IMR-90 (cell line): ENCODE results near the gene RER1. TPM values are rescaled to one million over a fixed set of nuclear protein-coding genes. Genes with fewer than 3 reads are reported as not detected.

Experiments used
- ATAC-seq: fragments of 200-7000 bp; cut with Tn5 transposase; 2 replicates; pipeline ENCODE4 v1.9.1; 2020; ENCODE audit warnings: low read depth, mild to moderate bottlenecking, moderate library complexity
- BruUV-seq: library from RNA; stranded (reverse); fragments of 400-500 nt; replicated peaks from 2 replicates; lab custom pipeline; 2021; lab: Mats Ljungman, UMichigan
- CTCF ChIA-PET: fragments of 300-600 bp; formaldehyde crosslinking; extraction: SDS; loops from one replicate; lab custom pipeline; 2021; ENCODE audit warnings: antibody characterized with exemption; lab: Yijun Ruan, JAX
- POLR2A ChIA-PET: fragments of 300-600 bp; sonication (Branson Sonifier 250); formaldehyde crosslinking; loops from one replicate; lab custom pipeline; 2022; ENCODE audit warnings: antibody characterized with exemption; ENCODE audit not compliant: unreplicated experiment; lab: Charles Lee
- DNase-seq: peaks from one replicate; pipeline ENCODE4 v3.0.0; 2013
- H2AFZ ChIP-seq: replicated peaks from 2 replicates; pipeline ENCODE3; 2013; ENCODE audit warnings: low read length, mild to moderate bottlenecking; ENCODE audit not compliant: poor library complexity
- H2AK5ac ChIP-seq: 2 replicates; pipeline ENCODE4 v1.6.1; 2013; ENCODE audit warnings: low read depth, low read length, inconsistent platforms
- H2AK9ac ChIP-seq: replicated peaks from 2 replicates; pipeline ENCODE3; 2013; ENCODE audit warnings: mild to moderate bottlenecking, low read depth, low read length, moderate library complexity; ENCODE audit not compliant: poor library complexity
- H2BK120ac ChIP-seq: 2 replicates; pipeline ENCODE4 v1.6.1; 2013; ENCODE audit warnings: low read depth, low read length, inconsistent platforms
- H2BK15ac ChIP-seq: 3 replicates; pipeline ENCODE4 v1.6.1; 2013; ENCODE audit warnings: low read depth, low read length, inconsistent platforms
- H2BK20ac ChIP-seq: 2 replicates; pipeline ENCODE4 v1.6.1; 2013; ENCODE audit warnings: low read depth, mild to moderate bottlenecking, inconsistent platforms, low read length, moderate library complexity
- H2BK5ac ChIP-seq: 2 replicates; pipeline ENCODE4 v1.6.1; 2013; ENCODE audit warnings: mild to moderate bottlenecking, low read depth, low read length, inconsistent platforms; ENCODE audit not compliant: poor library complexity, severe bottlenecking
- H3K14ac ChIP-seq: replicated peaks from 2 replicates; pipeline ENCODE4 v1.6.1; 2013; ENCODE audit warnings: low read depth, low read length, inconsistent platforms
- H3K18ac ChIP-seq: 2 replicates; pipeline ENCODE4 v1.6.1; 2013; ENCODE audit warnings: low read depth, low read length, control low read depth
- H3K23ac ChIP-seq: 2 replicates; pipeline ENCODE4 v1.6.1; 2013; ENCODE audit warnings: low read depth, low read length, inconsistent platforms
- H3K27ac ChIP-seq: 2 replicates; pipeline ENCODE4 v1.5.1; 2013; ENCODE audit warnings: mild to moderate bottlenecking, control low read depth, low read length; ENCODE audit not compliant: insufficient read depth
- H3K27me3 ChIP-seq: 2 replicates; pipeline ENCODE4 v1.6.1; 2013; ENCODE audit warnings: low read length; ENCODE audit not compliant: control insufficient read depth, insufficient read depth
- H3K36me3 ChIP-seq: 2 replicates; pipeline ENCODE4 v1.6.1; 2013; ENCODE audit warnings: low read length, mixed read lengths; ENCODE audit not compliant: control insufficient read depth, insufficient read depth
- H3K4ac ChIP-seq: 2 replicates; pipeline ENCODE4 v1.6.1; 2013; ENCODE audit warnings: low read depth, low read length, inconsistent platforms
- H3K4me1 ChIP-seq: 2 replicates; pipeline ENCODE4 v1.6.1; 2013; ENCODE audit warnings: low read length, mixed read lengths; ENCODE audit not compliant: control insufficient read depth, insufficient read depth
- H3K4me2 ChIP-seq: 2 replicates; pipeline ENCODE4 v1.6.1; 2013; ENCODE audit warnings: low read depth, mild to moderate bottlenecking, control low read depth, low read length, moderate library complexity
- H3K4me3 ChIP-seq: 2 replicates; pipeline ENCODE4 v1.5.1; 2013; ENCODE audit warnings: low read depth, mild to moderate bottlenecking, control low read depth, low read length, moderate library complexity; ENCODE audit not compliant: insufficient read depth
- H3K56ac ChIP-seq: 2 replicates; pipeline ENCODE4 v1.6.1; 2013; ENCODE audit warnings: low read length, inconsistent platforms; ENCODE audit not compliant: insufficient read depth; ENCODE audit errors: extremely low read depth
- H3K79me1 ChIP-seq, 2 experiments: 2 replicates each; pipeline ENCODE4 v1.6.1; 2013; ENCODE audit warnings: low read length in 2 of 2, inconsistent platforms in 1 of 2, low read depth in 1 of 2
- H3K9ac ChIP-seq: 2 replicates; pipeline ENCODE4 v1.6.1; 2013; ENCODE audit warnings: low read depth, low read length, control low read depth
- H3K9me1 ChIP-seq: 2 replicates; pipeline ENCODE4 v1.6.1; 2013; ENCODE audit warnings: low read length, inconsistent platforms; ENCODE audit not compliant: insufficient read depth
- H3K9me3 ChIP-seq: 2 replicates; pipeline ENCODE4 v1.6.1; 2013; ENCODE audit warnings: low read length; ENCODE audit not compliant: control insufficient read depth, insufficient read depth
- H4K20me1 ChIP-seq: 2 replicates; pipeline ENCODE4 v1.6.1; 2013; ENCODE audit warnings: low read length, inconsistent platforms; ENCODE audit not compliant: insufficient read depth
- H4K5ac ChIP-seq: 2 replicates; pipeline ENCODE4 v1.6.1; 2013; ENCODE audit warnings: mild to moderate bottlenecking, low read depth, low read length, control low read depth
- H4K8ac ChIP-seq, 2 experiments: 2 replicates each; pipeline ENCODE4 v1.6.1; 2013; ENCODE audit warnings: low read depth in 2 of 2, low read length in 2 of 2, control low read depth in 1 of 2, inconsistent platforms in 1 of 2
- H4K91ac ChIP-seq: 2 replicates; pipeline ENCODE4 v1.6.1; 2013; ENCODE audit warnings: low read depth, low read length, inconsistent platforms; ENCODE audit not compliant: insufficient read depth
- CEBPB ChIP-seq: IDR thresholded peaks from 2 replicates; pipeline ENCODE4 v1.6.1; 2012; ENCODE audit warnings: low read depth, low read length, improper control_type of control experiment
- CHD1 ChIP-seq: IDR thresholded peaks from 2 replicates; pipeline ENCODE4 v1.6.1; 2012; ENCODE audit warnings: low read depth, low read length, improper control_type of control experiment
- FOS ChIP-seq: fragments of 150-350 bp; IDR thresholded peaks from 2 replicates; pipeline ENCODE4 v1.6.1; 2016; ENCODE audit warnings: low read depth, low read length
- MAZ ChIP-seq: IDR thresholded peaks from 2 replicates; pipeline ENCODE4 v1.6.1; 2012; ENCODE audit warnings: low read depth, mild to moderate bottlenecking, low read length, improper control_type of control experiment, moderate library complexity, borderline replicate concordance
- NFE2L2 ChIP-seq: fragments of 150-350 bp; IDR thresholded peaks from 2 replicates; pipeline ENCODE4 v1.6.1; 2016; ENCODE audit warnings: low read depth, mild to moderate bottlenecking, low read length
- POLR2A ChIP-seq: IDR thresholded peaks from 2 replicates; pipeline ENCODE4 v1.6.1; 2012; ENCODE audit warnings: mild to moderate bottlenecking, low read depth, low read length
- RFX5 ChIP-seq: IDR thresholded peaks from 2 replicates; pipeline ENCODE4 v1.8.0; 2012; ENCODE audit warnings: low read depth, mild to moderate bottlenecking, low read length, moderate library complexity
- USF2 ChIP-seq: fragments of 150-350 bp; IDR thresholded peaks from 2 replicates; pipeline ENCODE4 v1.6.1; 2017; ENCODE audit warnings: mild to moderate bottlenecking, antibody characterized with exemption, low read length, low read depth
- WGBS, 2 experiments: methylation state at CpG; one replicate each; pipeline versions ENCODE4 v1.1.5 to v1.1.7; 2013; ENCODE audit warnings: missing lambda C conversion rate in 2 of 2; ENCODE audit not compliant: insufficient read length in 1 of 2; ENCODE audit errors: extremely low coverage in 2 of 2; 5-methylcytosine and 5-hydroxymethylcytosine counted together
- dilution Hi-C: fragments of 300-500 bp; cut with HindIII; formaldehyde crosslinking; loops from one replicate; pipeline ENCODE4 v1.14.3; 2018; ENCODE audit warnings: low sequenced_read_pairs; ENCODE audit not compliant: unreplicated experiment
- in situ Hi-C: fragments of 300-500 bp; cut with MboI; formaldehyde crosslinking; loops from 3 replicates; pipeline ENCODE4 v1.14.3; 2019; ENCODE audit warnings: low sequenced_read_pairs, inconsistent platforms, mixed read lengths
- intact Hi-C: fragments of 100-400 bp; cut with micrococcal nuclease; formaldehyde crosslinking; loops from 2 replicates; pipeline ENCODE4 v1.10.0; 2022
- polyA plus RNA-seq, 3 experiments: library from polyadenylated mRNA; depleted of rRNA; stranded (reverse); fragments of >200 nt; gene quantifications; 2 replicates each; pipeline ENCODE4 v1.2.3, GENCODE V29; 2012; ENCODE audit warnings: low replicate concordance in 1 of 3
- total RNA-seq: library from RNA; depleted of rRNA; stranded (reverse); fragments of >200 nt; gene quantifications from 2 replicates; pipeline ENCODE4 v1.2.3, GENCODE V29; 2012

RER1 gene
- total and polyA plus RNA-seq, 2 of the 4 experiments (the other 2 are of a cell fraction) = 47.1 to 240 TPM

DNA sequence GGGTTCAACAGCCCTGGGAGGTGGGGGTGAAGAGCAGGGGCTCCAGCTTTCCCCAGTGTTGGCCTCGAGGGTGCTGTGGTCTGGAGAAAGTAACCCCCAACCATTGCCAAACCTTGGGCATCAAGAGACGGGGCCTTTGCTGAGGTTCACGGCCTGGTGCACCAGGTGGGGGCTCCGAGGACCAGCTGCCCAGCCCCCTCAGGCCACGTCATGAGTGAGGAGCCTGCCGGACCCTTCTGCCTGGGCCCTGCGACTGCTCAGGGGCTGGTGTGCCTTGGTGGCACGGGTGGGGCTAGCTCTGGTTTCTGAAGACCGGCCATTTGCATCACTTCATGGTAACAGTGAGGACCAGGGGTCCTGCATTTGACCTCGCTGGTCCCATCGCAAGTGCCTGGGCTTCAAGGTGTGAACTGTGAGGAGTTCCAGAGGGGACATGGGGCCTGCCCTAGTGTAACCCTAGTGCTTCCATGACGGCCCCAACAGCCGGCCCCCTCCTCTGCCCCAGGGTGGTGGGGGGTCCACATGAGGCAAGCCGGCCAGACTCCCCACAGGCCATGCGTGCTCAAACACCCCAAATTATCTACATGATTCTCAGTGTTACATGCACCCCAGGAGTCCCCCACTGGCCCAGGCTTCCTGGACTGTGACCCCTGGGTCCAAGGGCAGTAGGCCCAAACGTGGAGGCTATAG lies 13.7 kb upstream of the RER1 start:
- Histone ChIP-seq H2AFZ (no peak overlapping the region), H4K8ac (no peak overlapping the region), H3K56ac (no peak overlapping the region), H2BK5ac (no peak overlapping the region), H3K4me3 (no peak overlapping the region), H4K91ac (no peak overlapping the region), H3K27me3 (no peaks in the 10 kb centered on the region), H2BK120ac (no peak overlapping the region), H2BK20ac (no peak overlapping the region), H3K27ac (no peak overlapping the region), H3K4me1 (no peaks in the 10 kb centered on the region), H2AK5ac (no peak overlapping the region), H3K14ac (no peak overlapping the region), H4K20me1 (no peaks in the 10 kb centered on the region; the same call in 1 of the 2 replicates), H2BK15ac (no peak overlapping the region), H3K9me1 (no peaks in the 10 kb centered on the region), H2AK9ac (peak overlapping the region; percentile 50), H3K36me3 (no peaks in the 10 kb centered on the region), H3K23ac (no peak overlapping the region), H3K9ac (no peak overlapping the region), H3K4ac (no peak overlapping the region), H3K79me1 (no peaks in the 10 kb centered on the region), H3K9me3 (no peaks in the 10 kb centered on the region), H4K5ac (no peak overlapping the region), H3K18ac (no peak overlapping the region), H3K4me2 (no peak overlapping the region)
- ChIA-PET CTCF (no interaction called here), POLR2A (no interaction called here)
- dilution Hi-C loops (no loop called here), in situ Hi-C loops (no loop called here), intact Hi-C loops (no loop called here)
- DNase-seq (no peak), ATAC-seq (no peak)
- 81% methylated on average over 11 of the region's 16 CpGs; no CpG with 5 or more reads in 1 of the 2 experiments for WGBS, 2 experiments
- TF ChIP-seq CHD1 (no peak), CEBPB (no peak), MAZ (no peak), FOS (no peak), POLR2A (no peak), RFX5 (no peak), USF2 (no peak), NFE2L2 (no peak)
- no TSS peak for BruUV-seq
